GM18519 (cell line): ENCODE data around the gene ATRNL1.

Experiments
- ATAC-seq: cut with Tn5 transposase; IDR thresholded peaks from one replicate; pipeline ENCODE4 v1.9.1; 2021; ENCODE audit warnings: mild to moderate bottlenecking, moderate library complexity; ENCODE audit not compliant: unreplicated experiment, low FRiP score

Gene ATRNL1

GRCh38 chr10:115936926-115937767, 844.0 kb downstream of the ATRNL1 start:
- ATAC-seq, result no peak

GRCh38 chr10:115937768-115938056, 844.5 kb downstream of the ATRNL1 start:
- no peak for ATAC-seq

DNA sequence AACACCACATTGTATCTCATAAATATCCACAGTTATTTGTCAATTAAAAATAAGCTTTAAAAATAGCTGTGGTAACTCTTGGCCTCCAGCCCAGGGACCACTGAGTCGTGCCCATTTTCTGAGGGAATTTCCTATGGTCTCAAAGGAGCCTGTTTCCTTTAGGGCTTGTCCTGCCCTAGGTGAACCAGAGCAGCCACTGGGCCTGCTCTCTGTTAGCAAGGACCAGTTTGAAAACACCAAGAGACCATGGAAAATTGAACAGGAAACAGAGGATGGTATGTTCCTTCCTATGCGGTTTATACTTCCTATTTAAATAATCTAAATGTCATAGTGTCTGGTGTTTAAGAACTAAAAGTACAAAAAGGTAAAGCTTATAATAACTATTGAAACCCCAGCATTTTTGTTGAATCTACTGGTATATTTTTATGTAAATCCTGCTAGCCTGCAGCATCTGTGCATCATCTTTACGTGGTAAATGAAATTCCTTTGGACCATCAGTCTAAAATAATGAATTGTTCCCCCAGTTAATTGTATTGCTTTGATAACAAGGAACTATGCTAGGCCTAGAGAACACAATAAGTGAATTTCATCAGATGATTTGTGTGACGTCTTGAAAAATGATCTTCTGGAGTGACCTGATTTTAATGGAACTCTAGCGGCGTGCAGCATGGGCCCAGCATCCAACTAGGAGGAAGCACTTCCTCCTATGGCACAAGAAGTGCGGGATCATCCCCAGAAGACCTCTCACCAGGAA, 846.1 kb downstream of the ATRNL1 start:
- ATAC-seq, result no peak

DNA sequence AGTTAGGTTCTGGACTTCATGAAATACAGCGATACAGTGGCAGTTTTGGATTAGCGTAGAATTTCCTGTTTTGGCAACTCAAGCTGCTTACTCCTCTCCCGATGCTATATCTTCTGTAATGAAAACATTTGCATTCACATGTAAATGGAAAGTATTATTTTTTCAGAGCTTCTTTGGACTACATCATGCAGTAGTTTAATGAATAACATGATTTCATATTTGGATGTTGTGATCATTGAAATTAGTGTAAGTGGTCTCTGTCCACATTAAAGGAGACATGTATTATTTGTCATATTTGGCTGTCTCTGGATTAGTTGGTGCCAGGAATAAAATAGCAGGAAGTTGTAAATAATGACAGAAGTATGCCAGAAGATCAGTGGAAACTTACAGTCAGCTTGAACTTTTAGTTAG, 848.2 kb downstream of the ATRNL1 start:
- no peak for ATAC-seq

- no peak for ATAC-seq
Measured at GRCh38 chr10:115942101-115942500, 848.9 kb downstream of the ATRNL1 start.

DNA sequence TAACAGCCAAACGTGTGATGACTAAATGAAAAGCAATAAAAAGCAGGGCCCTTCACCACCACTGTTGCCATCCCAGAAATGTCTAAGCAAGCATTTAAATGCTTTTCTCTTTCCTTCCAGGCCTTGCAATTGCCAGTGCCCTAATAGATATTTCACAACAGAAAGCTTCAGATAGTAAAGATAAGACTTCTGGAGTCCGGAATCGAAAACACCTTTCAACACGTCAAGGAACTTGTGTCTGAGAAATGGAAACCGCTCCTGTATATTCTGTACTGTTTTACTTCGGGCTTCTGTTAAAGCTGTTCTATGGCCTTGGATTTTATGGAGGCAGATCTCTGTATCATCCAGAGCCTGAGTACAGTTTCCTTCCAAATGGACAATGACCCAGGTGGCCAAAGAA, 851.4 kb downstream of the ATRNL1 start:
- ATAC-seq, result no peak

- no peak for ATAC-seq
Measured at GRCh38 chr10:115945701-115946445, 852.7 kb downstream of the ATRNL1 start.

GRCh38 chr10:115947104-115947503, 853.9 kb downstream of the ATRNL1 start:
- ATAC-seq, result no peak

GRCh38 chr10:115948465-115948864, 855.3 kb downstream of the ATRNL1 start:
- ATAC-seq, result no peak

GRCh38 chr10:115949282-115949844, 856.2 kb downstream of the ATRNL1 start:
- ATAC-seq, result no peak

DNA sequence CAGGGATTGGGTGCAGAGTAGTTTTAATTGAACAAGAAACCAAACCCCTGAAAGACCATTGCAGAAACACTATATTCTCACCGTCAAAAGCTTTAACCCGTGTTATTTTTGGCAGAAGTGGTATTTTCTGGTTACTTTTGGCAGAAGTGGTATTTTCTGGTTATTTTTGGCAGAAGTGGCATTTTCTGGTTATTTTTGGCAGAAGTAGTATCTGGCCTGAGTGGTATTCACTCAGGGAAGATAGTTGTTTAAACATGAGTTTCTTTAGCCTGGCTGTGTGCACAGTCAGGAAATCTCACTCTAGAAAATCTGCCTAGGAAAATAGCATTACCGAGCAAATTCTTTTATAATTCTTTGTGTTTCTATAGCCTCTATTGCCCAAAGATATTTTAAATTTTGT, 857.2 kb downstream of the ATRNL1 start:
- ATAC-seq, result no peak

- ATAC-seq, result no peak
Measured at GRCh38 chr10:115951242-115951641, 858.1 kb downstream of the ATRNL1 start.

GRCh38 chr10:115953281-115953680, 860.1 kb downstream of the ATRNL1 start:
- ATAC-seq, result no peak

- no peak for ATAC-seq
Measured at GRCh38 chr10:115953968-115954367, 860.8 kb downstream of the ATRNL1 start.

DNA sequence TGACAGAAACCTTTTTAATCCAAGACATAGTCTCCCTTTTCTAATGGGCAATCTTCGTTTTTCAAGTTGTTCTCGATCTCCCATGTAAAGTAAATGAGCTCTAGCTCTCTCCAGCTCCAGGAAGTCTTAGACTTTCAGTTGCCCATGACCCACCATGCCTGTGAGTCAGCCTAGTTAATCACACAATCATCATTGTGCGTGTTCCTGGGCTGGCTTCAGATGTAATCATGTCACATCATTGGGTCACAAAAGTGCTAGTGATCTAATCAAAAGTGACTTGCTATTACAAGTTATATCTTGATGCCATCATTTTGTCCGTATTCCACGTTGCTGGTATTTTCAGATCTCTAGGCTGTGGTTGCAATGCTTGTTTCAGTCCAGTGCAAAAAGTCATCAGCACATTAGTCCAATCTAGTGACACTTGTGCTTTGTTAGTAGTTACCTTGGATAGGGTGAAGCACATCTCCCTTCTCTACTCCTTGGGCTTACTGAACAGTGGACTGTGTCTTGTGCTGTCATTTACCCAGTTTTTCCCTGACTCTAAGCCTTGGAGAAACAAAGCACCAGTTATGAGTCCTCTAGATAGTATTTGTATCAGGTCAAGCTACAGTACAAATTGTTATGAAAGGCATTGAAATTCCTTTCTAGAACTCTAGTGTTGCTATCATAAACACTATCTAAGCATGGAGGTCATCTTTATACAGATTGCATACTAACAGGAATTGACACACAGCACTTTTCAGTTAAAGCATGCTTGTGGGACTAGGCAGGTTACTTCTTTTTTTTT, 863.3 kb downstream of the ATRNL1 start:
- ATAC-seq, result no peak

- no peak for ATAC-seq
Measured at GRCh38 chr10:115957012-115957399, 863.8 kb downstream of the ATRNL1 start.

DNA sequence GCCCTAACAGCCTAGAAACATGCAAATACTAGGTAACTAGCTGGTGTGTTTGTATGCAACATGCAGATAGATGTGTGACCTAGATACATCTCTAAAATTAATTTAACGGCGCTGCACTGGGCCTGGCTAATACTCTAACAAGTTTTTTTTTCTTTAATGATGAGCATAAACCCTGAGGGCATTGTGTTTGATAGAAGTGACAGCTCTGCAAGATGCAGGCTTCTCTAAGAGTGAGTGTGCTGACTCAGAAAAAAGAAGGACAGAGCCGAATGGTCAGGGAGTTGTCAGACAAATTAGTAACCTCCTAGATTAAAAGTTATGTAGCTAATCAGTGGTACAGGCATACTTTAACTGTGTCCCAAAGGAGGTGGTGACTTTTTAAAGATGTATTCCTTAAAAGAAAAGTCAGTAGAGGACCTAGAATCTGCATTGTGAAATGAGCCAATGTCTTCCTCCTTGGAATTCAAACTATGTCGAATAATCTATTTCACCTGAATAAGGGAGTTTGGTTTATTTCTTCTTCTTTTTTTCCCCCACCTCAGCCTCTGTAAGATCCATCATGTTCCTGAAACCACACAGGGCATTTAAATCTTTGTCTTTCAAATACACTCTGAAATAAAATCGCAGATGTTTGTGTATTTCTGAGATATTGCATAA, 864.7 kb downstream of the ATRNL1 start:
- no peak for ATAC-seq

DNA sequence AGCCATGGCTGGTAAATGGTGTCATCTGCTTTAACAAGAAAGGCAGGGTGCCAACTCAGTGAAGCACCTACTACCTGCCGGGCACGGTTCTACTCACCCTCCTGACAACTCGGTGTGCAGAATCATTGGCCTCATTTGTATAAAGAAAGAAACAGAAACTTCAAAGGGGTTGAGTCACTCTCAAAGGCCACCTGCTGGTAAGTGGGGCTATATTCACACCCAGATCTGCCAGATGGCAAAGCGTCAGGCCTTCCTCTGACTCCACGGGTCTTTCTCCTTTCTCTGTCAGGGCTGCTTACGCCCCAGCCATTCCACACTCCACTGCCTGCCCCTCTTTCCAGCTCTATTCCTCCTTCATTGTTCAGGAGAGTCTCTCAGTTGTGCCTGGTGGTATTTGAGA, 870.7 kb downstream of the ATRNL1 start:
- no peak for ATAC-seq

DNA sequence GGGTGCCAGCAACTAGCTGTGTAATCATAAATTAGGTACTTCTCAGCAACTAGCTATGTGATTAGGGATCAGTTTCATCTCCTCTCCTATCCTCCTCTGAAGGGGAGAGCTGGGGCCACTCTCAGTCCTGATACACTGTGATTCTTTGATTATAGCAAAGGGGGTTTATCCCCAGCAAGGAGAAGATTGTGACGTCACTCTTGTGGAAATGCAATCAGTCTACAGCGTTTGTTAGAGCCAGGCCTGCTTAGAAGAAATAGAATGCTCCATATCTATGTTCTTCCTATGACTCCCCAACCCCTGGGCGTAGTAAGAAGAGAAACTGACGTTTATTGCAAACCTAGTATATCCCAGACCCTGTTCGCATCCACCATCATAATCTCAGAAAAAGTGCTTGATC, 871.7 kb downstream of the ATRNL1 start:
- ATAC-seq, result no peak

DNA sequence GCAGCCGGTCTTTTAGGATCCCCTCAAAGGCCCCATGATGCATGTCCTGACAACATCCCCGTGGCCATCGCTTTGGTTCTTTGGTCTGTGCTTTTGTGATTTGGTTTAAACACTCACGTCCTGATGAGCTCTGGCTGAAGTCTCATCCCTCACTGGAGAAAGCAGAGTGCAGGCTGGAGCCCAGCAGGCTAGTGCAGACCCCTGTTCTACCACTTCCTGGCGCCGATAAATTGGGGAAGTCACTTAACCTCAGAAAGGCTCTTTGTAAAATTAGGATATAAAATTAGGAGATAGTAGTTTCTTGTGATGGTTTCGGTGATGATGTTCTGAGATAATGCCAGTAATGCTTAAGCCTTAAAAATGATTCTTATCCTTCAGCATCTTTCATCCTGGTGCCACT, 872.2 kb downstream of the ATRNL1 start:
- ATAC-seq, result no peak
